ENCODE data around the gene PFKFB3. TPM values are rescaled to one million over a fixed set of nuclear protein-coding genes. Genes with fewer than 3 reads are reported as not detected.

Gene PFKFB3
- total and polyA plus RNA-seq, 9 of the 15 experiments (the other 6 are each of a cell fraction or from before 2014, with no cell fraction given), result 0.46 to 21.6 (median 7.8) TPM

DNA sequence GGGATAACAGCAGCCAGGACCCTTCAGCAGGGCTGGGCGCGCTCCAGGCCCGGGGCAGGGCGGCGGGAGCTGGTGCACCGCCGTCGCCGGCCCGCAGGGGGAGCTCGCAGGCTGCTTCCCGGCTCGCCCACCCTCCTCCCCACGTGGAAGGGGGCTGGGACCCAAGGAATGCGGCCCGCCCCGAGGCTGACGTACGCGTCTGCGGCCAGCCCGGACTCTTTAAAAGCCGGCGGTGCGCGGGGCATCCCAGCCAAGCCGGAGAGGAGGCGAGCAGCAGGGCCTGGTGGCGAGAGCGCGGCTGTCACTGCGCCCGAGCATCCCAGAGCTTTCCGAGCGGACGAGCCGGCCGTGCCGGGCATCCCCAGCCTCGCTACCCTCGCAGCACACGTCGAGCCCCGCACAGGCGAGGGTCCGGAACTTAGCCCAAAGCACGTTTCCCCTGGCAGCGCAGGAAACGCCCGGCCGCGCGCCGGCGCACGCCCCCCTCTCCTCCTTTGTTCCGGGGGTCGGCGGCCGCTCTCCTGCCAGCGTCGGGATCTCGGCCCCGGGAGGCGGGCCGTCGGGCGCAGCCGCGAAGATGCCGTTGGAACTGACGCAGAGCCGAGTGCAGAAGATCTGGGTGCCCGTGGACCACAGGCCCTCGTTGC is at the start of gene PFKFB3 (continued):
- peak; percentile 93 for TF ChIP-seq MAX (CRISPR knock-in tag; IDR thresholded peaks at IDR 0.05)
- TF ChIP-seq ZNF121 (CRISPR knock-in tag; conservative IDR thresholded peaks at IDR 0.05), result 0 out of 2 replicates have a peak, but pooled peaks have one; percentile 20
- peak; percentile 57; the same call in 1 of the 2 replicates for TF ChIP-seq STAG1 (CRISPR knock-in tag; IDR thresholded peaks at IDR 0.05; ENCODE audit: borderline replicate concordance)
- TF ChIP-seq ZNF282 (CRISPR knock-in tag; IDR thresholded peaks at IDR 0.05), result 0 out of 2 replicates have a peak, but pooled peaks have one; percentile 24
- TF ChIP-seq ELF2 (CRISPR knock-in tag; IDR thresholded peaks at IDR 0.05), result 0 out of 2 replicates have a peak, but pooled peaks have one; percentile 40
- peak; percentile 76 for TF ChIP-seq RBFOX2 (IDR thresholded peaks at IDR 0.05; ENCODE audit: low read depth, low read length)
- TF ChIP-seq MAZ (CRISPR knock-in tag; conservative IDR thresholded peaks at IDR 0.05 in 1 of 2, IDR thresholded peaks at IDR 0.05 in 1 of 2), result peak; percentile 60 to 89
- no peak for TF ChIP-seq MTF1 (CRISPR knock-in tag; IDR thresholded peaks at IDR 0.05; ENCODE audit: borderline replicate concordance)
- TF ChIP-seq, protein P1, sequence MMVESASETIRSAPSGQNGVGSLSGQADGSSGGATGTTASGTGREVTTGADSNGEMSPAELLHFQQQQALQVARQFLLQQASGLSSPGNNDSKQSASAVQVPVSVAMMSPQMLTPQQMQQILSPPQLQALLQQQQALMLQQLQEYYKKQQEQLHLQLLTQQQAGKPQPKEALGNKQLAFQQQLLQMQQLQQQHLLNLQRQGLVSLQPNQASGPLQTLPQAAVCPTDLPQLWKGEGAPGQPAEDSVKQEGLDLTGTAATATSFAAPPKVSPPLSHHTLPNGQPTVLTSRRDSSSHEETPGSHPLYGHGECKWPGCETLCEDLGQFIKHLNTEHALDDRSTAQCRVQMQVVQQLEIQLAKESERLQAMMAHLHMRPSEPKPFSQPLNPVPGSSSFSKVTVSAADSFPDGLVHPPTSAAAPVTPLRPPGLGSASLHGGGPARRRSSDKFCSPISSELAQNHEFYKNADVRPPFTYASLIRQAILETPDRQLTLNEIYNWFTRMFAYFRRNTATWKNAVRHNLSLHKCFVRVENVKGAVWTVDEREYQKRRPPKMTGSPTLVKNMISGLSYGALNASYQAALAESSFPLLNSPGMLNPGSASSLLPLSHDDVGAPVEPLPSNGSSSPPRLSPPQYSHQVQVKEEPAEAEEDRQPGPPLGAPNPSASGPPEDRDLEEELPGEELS (CRISPR knock-in tag; IDR thresholded peaks at IDR 0.05; ENCODE audit: borderline replicate concordance), result 0 out of 2 replicates have a peak, but pooled peaks have one; percentile 59
- 0 out of 2 replicates have a peak, but pooled peaks have one; percentile 54 for TF ChIP-seq SMARCA5 (IDR thresholded peaks at IDR 0.05)
- TF ChIP-seq ZNF583 (CRISPR knock-in tag; IDR thresholded peaks at IDR 0.05), result no peak
- peak; percentile 88 for TF ChIP-seq RB1 (IDR thresholded peaks at IDR 0.05; ENCODE audit: low read depth)
- no peak for TF ChIP-seq TAF15 (IDR thresholded peaks at IDR 0.05; ENCODE audit: low read depth, low read length)
- TF ChIP-seq FOXM1 (IDR thresholded peaks at IDR 0.05; ENCODE audit: low read depth), result no peak
- 0 out of 2 replicates have a peak, but pooled peaks have one; percentile 32 for TF ChIP-seq FOXM1 (CRISPR knock-in tag; IDR thresholded peaks at IDR 0.05; ENCODE audit: low read depth)
- TF ChIP-seq XRCC5 (IDR thresholded peaks at IDR 0.05; ENCODE audit: low read depth, low read length), result peak; percentile 58; the same call in 1 of the 2 replicates
- no peak for TF ChIP-seq NFATC3 (IDR thresholded peaks at IDR 0.05)
- TF ChIP-seq, protein P2, sequence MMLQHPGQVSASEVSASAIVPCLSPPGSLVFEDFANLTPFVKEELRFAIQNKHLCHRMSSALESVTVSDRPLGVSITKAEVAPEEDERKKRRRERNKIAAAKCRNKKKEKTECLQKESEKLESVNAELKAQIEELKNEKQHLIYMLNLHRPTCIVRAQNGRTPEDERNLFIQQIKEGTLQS (IDR thresholded peaks at IDR 0.05), result peak; percentile 7; the same call in 1 of the 2 replicates
- TF ChIP-seq, protein P2 (CRISPR knock-in tag; conservative IDR thresholded peaks at IDR 0.05), result no peak
- TF ChIP-seq, protein P3, sequence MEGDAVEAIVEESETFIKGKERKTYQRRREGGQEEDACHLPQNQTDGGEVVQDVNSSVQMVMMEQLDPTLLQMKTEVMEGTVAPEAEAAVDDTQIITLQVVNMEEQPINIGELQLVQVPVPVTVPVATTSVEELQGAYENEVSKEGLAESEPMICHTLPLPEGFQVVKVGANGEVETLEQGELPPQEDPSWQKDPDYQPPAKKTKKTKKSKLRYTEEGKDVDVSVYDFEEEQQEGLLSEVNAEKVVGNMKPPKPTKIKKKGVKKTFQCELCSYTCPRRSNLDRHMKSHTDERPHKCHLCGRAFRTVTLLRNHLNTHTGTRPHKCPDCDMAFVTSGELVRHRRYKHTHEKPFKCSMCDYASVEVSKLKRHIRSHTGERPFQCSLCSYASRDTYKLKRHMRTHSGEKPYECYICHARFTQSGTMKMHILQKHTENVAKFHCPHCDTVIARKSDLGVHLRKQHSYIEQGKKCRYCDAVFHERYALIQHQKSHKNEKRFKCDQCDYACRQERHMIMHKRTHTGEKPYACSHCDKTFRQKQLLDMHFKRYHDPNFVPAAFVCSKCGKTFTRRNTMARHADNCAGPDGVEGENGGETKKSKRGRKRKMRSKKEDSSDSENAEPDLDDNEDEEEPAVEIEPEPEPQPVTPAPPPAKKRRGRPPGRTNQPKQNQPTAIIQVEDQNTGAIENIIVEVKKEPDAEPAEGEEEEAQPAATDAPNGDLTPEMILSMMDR (IDR thresholded peaks at IDR 0.05 in 2 of 3, conservative IDR thresholded peaks at IDR 0.05 in 1 of 3; ENCODE audit: insufficient read depth in 2 of 3, low read depth in 1 of 3, low read length in 3 of 3), result peak; percentile 87 to 89 (median 87)
- TF ChIP-seq LCOR (CRISPR knock-in tag; IDR thresholded peaks at IDR 0.05), result peak; percentile 58; the same call in 1 of the 2 replicates
- no peak for TF ChIP-seq EHMT2 (IDR thresholded peaks at IDR 0.05)
- no peak for TF ChIP-seq FOXA3 (CRISPR knock-in tag; conservative IDR thresholded peaks at IDR 0.05 in 1 of 2, IDR thresholded peaks at IDR 0.05 in 1 of 2)
- no peak for TF ChIP-seq BDP1 (IDR thresholded peaks at IDR 0.05; ENCODE audit: insufficient read depth, insufficient read length)
